A673 (cell line): ENCODE data around the gene RIN1. TPM values are rescaled to one million over a fixed set of nuclear protein-coding genes. Genes with fewer than 3 reads are reported as not detected.
A peak's percentile ranks its signal among the peaks of the same experiment; 100 is the strongest.
"Not testable (repeated sequence)": the region's sequence is repeated elsewhere in the genome, so short reads cannot be mapped to it uniquely, and the experiment has no call there.

ENCODE experiments used
- BruUV-seq: library from RNA; stranded (reverse); fragments of 400-500 nt; replicated peaks from 2 replicates; lab custom pipeline; 2021; lab: Mats Ljungman, UMichigan
- CTCF ChIA-PET: fragments of 300-600 bp; sonication (Branson Sonifier 250); formaldehyde crosslinking; loops from one replicate; lab custom pipeline; 2022; ENCODE audit warnings: antibody characterized with exemption; lab: Charles Lee
- POLR2A ChIA-PET: fragments of 300-600 bp; sonication (Branson Sonifier 250); formaldehyde crosslinking; loops from one replicate; lab custom pipeline; 2022; ENCODE audit warnings: antibody characterized with exemption; ENCODE audit not compliant: low non-redundant PET; lab: Charles Lee
- DNase-seq: peaks from one replicate; pipeline ENCODE4 v3.0.0-alpha.2; 2015; ENCODE audit warnings: low spot score
- H3K27ac ChIP-seq: fragments of 200-600 bp; sonication (generic); 2 replicates; pipeline ENCODE4 v1.5.1; 2016; ENCODE audit warnings: mixed run types, low read depth, mild to moderate bottlenecking, mixed read lengths, antibody characterized with exemption, low read length; ENCODE audit not compliant: poor library complexity, severe bottlenecking
- H3K27me3 ChIP-seq: fragments of 200-600 bp; sonication (generic); replicated peaks from 2 replicates; pipeline ENCODE4 v1.6.1; 2017; ENCODE audit warnings: mixed run types, low read depth, mild to moderate bottlenecking, mixed read lengths, antibody characterized with exemption, low read length; ENCODE audit not compliant: insufficient read depth, poor library complexity
- H3K36me3 ChIP-seq: fragments of 200-600 bp; sonication (generic); 2 replicates; pipeline ENCODE4 v1.6.1; 2016; ENCODE audit warnings: mixed run types, mild to moderate bottlenecking, mixed read lengths, antibody characterized with exemption, low read length; ENCODE audit not compliant: insufficient read depth, poor library complexity, severe bottlenecking
- H3K4me1 ChIP-seq: fragments of 200-600 bp; sonication (generic); 2 replicates; pipeline ENCODE4 v1.6.1; 2017; ENCODE audit warnings: mixed run types, mild to moderate bottlenecking, mixed read lengths, antibody characterized with exemption, low read length; ENCODE audit not compliant: insufficient read depth, poor library complexity, severe bottlenecking
- H3K4me3 ChIP-seq: fragments of 200-600 bp; sonication (generic); 2 replicates; pipeline ENCODE4 v1.5.1; 2016; ENCODE audit warnings: low read depth, mixed run types, mild to moderate bottlenecking, mixed read lengths, low read length; ENCODE audit not compliant: poor library complexity, severe bottlenecking
- H3K9me3 ChIP-seq: fragments of 200-600 bp; sonication (generic); 2 replicates; pipeline ENCODE4 v1.6.1; 2016; ENCODE audit warnings: mixed run types, low read depth, mild to moderate bottlenecking, mixed read lengths, antibody characterized with exemption, low read length; ENCODE audit not compliant: poor library complexity, severe bottlenecking
- CTCF ChIP-seq: fragments of 300-800, 200-600 bp; sonication (generic); conservative IDR thresholded peaks from 2 replicates; pipeline ENCODE4 v1.5.1; 2017; ENCODE audit warnings: low read depth, mild to moderate bottlenecking, antibody characterized with exemption, low read length, moderate library complexity, mixed read lengths
- EZH2 ChIP-seq: fragments of 200-600 bp; sonication (generic); IDR thresholded peaks from 2 replicates; pipeline ENCODE4 v1.6.1; 2017; ENCODE audit warnings: borderline replicate concordance, low read depth, mild to moderate bottlenecking, mixed read lengths, antibody characterized with exemption, low read length; ENCODE audit not compliant: poor library complexity, severe bottlenecking
- intact Hi-C: fragments of 100-400 bp; cut with micrococcal nuclease; formaldehyde crosslinking; loops from one replicate; pipeline ENCODE4 v1.10.0; 2022; ENCODE audit not compliant: unreplicated experiment
- total RNA-seq: library from RNA; stranded (reverse); gene quantifications from 2 replicates; pipeline ENCODE4 v1.2.3, GENCODE V29; 2021

Gene RIN1
- total RNA-seq, 1 experiment from 2014 or later, result 4.9 TPM

- Histone ChIP-seq H3K4me1 (no peaks in the 10 kb centered on the region), H3K36me3 (peaks cover 36% of the 10 kb centered on the region), H3K27me3 (no peaks in the 10 kb centered on the region), H3K4me3 (no peak overlapping the region), H3K9me3 (no peaks in the 10 kb centered on the region), H3K27ac (peak overlapping the region; percentile 4)
- POLR2A ChIA-PET, result interaction anchor here (0.6 kb wide), 1 partner anchor 12 kb away, joined by 3 read pairs; no protein-coding TSS in a partner anchor
- BruUV-seq, result no TSS peak
- CTCF ChIA-PET, result interaction anchor here (0.6 to 0.7 kb wide), 3 partner anchors 86 to 1034 kb away, joined by 3 to 5 read pairs (median 4); partner anchors contain the start of gene MUS81
- TF ChIP-seq EZH2, result no peak
- TF ChIP-seq CTCF, result no peak
- no peak for DNase-seq
- intact Hi-C loops, result no loop called here
Measured at GRCh38 chr11:66360406-66361073, 24.3 kb upstream of the RIN1 start.

GRCh38 chr11:66359662-66360087, 23.4 kb upstream of the RIN1 start:
- Histone ChIP-seq H3K36me3 (peaks cover 28% of the 10 kb centered on the region), H3K4me3 (no peak overlapping the region), H3K4me1 (no peaks in the 10 kb centered on the region), H3K27ac (no peak overlapping the region), H3K27me3 (no peaks in the 10 kb centered on the region), H3K9me3 (no peaks in the 10 kb centered on the region)
- ChIA-PET POLR2A (no interaction called here), CTCF (no interaction called here)
- intact Hi-C loops, result no loop called here
- no peak for TF ChIP-seq CTCF
- TF ChIP-seq EZH2, result no peak
- no TSS peak for BruUV-seq
- no peak for DNase-seq

- DNase-seq, POLR2A ChIA-PET, H3K4me3 ChIP-seq, BruUV-seq, H3K9me3 ChIP-seq, H3K27me3 ChIP-seq, H3K36me3 ChIP-seq, intact Hi-C loops, H3K27ac ChIP-seq, CTCF ChIA-PET: not testable (repeated sequence)
- H3K4me1 ChIP-seq, result peaks cover 20% of the 10 kb centered on the region
Measured at GRCh38 chr11:66350560-66351235, 14.5 kb upstream of the RIN1 start.
